SIG-M5 treated with dmso at 0.1 percent for 504 hours (cell line): Measurements from ENCODE around the gene GREB1.
A peak's percentile ranks its signal among the peaks of the same experiment; 100 is the strongest.

Experiments
- DNase-seq: peaks from one replicate; lab custom pipeline; 2025; ENCODE audit not compliant: unreplicated experiment; lab: John Stamatoyannopoulos, UW

The GREB1 gene

DNA sequence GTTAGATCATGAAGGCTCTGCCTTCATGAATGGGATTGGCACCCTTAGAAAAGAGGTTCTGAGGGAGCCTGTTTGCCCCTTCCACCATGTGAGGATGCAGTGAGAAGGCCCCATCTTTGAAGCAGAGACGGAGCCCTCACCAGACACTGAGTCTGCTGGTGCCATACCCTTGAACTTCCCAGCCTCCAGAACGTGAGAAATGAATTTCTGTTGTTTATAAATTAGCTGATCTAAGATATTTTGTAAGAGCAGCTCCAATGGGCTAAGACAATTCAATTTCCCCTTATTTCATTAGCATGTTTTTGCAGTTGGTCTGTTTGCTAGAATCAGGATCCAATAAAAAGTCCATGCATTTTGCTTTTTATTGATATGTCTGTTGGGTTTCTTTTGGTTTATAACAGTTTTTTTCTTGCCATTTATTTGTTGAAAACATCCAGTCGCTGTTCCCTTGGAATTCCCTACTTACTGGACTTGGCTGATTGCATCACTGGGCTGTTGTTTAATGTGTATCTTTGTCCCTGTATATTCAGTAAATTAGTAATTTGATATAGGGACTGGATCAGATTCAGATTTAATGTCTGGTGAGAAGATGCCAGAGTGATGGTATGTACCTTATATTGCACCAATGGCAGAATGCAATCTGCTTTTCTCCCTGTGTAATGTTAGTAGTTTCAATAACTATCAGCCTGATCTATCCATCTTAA, 24.0 kb upstream of the GREB1 start:
- no peak for DNase-seq

DNA sequence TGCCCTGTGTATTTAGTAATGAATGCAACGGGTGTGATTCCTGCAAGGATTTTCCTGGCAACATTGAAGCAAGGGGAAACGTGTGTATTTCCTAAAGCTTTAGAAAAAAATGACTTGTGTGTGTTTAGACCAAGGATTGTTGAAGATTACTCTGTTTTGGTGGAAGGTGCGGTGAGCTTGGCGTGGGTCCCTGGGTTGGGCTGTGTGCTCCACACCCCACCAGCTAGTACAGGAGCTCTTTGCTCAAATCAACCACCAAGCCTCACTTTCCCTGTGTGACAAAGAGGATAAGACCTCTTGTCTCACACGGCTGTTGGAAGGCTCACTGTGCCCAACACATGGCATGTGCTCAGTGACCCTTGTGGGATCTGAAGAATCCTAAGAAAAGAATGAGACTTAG, 21.4 kb upstream of the GREB1 start:
- DNase-seq, result no peak

DNA sequence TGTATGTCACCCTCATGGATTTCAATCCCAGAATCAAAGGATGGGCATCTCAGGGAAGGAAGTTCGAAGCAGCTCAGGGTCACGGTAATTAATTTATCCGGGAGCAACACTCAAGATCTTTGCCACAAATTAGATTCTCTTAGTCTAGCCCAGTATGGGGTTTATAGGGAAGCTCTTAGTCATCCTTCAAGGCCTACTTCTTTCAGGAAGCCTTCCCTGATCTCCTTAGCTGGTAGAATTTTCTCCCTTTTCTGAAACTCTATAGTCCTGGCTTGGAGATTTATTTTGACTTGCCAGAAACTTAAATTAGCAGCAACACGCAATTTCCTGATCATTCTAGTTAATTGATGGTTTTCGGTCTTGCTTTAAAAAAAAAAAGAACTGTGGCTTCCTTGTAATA, 20.5 kb upstream of the GREB1 start:
- no peak for DNase-seq

DNA sequence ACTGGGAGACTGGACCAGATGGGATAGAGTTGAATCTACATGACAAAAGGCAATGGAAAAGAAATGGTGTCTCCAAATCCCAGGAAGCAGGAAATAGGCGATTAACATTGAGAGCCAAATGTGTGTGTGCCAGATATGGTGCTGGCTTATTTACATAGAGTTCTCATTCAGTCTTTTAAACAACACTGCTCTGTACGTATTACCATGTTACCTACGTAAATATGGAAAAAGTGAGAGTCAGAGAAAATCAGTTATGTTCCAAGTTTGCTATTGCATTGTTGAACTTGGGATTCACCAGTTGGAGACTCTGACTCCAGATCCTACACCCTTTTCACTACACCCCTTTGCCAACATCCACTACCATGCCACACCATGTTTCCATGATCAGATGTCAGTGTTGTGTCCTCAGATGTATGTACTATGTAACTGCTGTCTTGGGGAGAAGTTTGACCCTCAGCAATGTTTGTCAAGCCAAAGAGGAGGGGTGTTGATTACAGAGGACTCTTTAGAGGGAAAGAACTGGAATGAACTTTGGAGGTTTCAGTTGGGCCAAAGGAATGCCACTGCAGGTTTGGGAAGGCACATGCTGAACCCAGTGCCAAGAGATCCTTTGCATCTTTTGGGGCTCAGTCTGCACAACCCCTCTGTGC, 19.6 kb upstream of the GREB1 start:
- no peak for DNase-seq

DNA sequence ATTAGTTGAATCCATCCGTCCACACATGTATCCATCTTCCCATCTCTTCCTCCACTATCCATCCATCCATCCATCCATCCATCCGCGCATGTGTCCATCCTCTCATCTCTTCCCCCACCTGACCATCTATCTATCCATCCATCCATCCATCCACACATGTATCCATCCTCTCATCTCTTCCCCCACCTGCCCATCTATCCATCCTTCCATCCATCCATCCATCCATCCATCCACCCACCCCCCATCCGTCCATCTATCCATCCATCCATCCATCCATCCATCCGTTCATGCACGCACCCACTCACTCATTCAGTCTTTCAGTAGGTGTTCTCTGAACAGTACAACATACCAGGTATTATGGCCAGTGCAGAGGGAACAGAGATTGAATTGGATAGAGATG, 18.9 kb upstream of the GREB1 start:
- no peak for DNase-seq

DNA sequence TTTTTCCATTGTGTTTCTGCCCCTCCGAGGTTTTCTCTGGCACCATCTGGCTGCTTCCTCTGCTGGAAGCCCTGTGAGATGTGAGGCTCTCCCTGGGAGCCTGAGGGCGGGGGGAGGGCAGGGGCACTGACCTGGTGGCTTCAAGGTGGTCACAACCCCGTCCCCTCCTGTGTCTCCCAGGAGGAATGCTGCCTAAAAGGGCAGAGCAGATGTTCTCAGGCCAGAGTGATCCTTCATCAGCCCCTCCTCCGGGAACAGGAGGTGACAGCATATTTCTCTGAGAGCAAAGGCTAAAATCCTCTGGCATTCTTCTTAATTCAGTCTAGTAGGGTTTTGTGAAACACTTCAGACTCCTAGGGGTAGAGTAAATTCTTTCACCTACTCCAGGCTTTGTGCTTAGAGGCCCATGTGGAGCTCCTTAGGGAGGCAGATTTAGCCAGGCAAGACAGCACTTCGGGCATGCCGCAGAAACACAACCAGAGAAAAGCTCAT, 18.3 kb upstream of the GREB1 start:
- DNase-seq, result no peak

DNA sequence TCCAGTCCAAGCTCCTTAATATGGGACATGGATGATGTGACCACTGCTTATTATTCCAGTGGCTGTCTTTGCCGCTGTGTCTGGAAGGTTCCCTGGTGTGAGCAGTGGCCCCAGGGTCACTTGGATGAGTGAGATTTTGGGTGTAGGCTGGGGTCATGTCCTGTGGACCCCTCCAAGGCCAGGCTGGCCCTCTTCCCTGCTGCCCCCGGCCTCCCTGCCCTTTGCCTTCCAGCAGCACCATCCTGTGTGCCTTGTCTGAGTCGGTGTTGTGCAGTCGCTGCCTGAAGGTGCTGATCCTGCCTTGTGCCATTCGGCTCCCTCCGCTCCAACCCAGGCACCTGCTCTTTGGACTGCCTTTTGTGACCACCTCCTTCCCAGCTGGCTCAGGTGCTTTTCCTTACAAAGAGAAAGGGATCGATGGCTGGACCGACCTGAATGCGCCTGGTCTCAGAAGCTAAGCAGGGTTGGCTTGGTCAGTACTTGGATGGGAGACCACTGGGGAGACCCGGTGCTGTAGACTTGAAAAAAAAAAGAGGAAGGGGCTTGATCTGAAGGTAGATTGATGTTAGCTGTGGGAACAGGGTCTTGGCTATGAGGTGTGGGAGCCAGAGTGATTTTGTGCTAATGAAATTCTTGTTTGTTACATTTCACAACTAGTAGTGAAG, 16.7 kb upstream of the GREB1 start:
- no peak for DNase-seq

DNA sequence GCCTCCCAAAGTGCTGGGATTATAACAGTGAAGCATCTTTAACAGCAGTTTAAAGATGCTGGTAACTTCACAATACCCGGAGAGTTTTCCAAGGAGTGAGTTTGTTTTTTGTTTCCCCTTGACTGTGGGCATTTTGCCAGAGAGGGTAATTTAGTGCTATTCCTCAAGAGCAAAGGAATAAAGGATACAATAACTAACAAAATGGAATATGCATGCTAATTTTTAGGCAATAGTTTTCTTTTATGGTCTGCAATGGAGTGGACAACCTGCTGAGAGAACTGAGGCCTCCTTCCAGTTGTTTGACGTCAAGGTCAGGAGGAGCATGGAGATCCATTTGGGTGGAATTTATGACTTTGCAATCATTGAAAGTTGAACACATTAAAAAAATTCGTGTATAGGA, 15.9 kb upstream of the GREB1 start:
- no peak for DNase-seq

DNA sequence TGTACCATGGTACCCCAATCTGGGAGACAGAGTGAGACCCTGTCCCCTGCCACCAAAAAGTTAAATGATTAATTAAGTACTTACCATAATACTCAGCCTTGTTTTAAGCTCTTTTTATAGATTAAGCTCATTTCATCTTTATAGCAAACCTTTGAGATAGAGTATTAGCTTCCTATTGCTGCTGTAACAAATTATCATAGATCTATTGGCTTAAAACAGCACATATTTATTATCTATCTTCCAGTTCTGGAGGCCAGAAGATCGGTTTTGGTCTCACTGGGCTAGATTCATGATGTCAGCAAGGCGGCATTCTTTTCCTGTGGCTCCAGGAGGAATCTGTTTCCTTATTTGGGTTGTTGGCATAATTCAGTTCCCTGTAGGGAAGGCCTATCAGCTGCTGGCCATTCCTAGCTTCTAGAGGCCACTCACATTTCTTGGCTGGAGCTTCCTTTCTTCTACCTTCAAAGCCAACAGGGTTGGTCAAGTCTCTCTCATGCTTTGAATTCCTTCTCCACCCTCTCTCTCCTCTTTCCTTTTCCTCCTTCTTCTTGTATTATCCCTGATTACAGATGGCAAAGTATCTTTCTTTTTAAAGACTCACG, 13.7 kb upstream of the GREB1 start:
- no peak for DNase-seq

DNA sequence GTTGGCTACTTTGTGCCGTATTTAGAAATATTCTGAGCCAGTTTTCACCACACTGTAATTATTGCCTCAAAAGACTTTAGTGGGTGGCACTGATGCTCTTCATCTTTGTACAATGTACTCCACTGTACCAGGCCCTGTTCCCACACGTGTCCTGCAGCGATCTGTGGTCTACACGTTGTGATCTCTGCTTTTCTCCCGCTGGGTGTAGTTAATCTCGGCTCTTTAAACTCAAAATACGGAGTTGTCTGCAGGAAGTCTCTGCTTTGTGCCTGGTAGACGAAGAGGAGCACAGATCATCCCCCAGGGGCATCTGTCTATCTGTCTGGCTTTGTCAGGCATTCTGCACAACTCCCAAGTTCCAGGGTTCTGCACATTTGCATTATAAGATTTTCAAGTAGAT, 12.1 kb upstream of the GREB1 start:
- no peak for DNase-seq

DNA sequence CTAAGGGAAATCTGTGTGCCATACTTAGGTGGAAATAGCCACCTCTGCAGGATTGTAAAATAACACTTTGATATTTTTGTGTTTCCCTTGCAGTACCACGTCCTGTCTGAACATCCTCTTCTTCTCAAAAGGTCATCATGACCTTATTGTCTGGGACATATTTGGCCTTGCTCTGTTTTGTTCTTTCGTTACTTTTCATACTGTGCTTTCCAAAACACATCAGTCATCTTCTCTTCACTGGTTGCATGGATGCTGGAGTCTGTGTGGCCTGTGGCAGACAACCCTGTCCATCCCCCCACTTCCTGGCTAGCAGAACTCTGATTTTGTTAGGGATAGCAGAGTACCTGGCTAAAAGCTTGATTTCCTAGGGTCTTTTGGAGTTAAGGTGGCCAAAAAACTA, 9.4 kb upstream of the GREB1 start:
- DNase-seq, result no peak

DNA sequence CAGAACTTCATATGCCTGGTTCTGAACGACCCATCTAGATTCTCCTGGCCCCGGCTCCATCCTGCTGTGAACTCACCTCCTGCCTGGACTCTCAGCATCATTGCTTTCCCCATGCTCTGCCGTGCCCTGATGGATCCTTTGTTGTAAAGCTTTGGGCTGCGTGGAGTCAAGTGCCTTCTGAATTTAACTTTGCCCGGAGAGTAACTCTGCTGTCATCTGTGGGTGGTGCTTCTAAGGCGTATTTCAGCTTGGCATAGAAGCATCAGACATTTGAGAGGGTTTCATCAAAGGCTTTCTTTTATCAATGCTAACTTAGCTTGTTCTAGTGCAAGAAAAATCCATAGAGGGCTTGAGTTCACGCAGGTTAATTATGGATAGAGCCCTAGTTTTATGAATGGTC, 8.1 kb upstream of the GREB1 start:
- DNase-seq, result no peak

DNA sequence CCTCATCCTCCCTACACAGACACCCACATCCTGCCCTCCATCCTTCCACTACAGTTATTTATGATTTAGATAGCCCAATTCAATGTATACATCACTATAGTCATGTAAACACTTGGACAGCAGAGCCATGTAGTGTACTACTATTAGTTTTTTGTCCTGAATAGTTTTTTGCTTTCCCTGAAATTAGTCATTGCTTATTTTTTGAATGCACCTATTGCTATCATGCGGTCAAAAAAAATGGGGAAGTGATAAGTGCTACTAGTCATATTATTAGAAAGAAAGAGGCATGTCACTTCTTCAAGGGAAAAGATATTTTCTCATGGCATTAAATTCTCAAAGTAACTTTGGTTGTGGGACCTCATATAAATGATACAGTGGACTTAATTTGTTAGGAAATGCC, 6.8 kb upstream of the GREB1 start:
- DNase-seq, result peak; percentile 39

DNA sequence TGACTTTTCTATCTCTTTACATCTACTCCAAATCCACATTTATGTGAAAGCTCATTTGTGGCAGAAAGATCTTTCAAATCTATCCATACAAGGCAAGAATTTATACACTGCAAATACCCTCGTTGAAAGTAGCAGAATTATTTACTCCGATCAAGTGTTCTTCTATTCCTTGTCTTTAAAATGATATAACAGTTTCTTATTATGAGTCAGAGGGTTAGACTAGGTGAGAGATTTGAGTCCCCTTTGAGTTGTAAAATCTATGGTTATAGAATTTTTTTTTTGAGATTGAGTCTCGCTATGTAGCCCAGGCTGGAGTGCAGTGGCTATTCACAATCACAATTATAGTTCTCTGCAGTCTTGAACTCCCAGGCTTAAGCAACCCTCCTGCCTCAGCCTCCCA, 5.6 kb upstream of the GREB1 start:
- no peak for DNase-seq

DNA sequence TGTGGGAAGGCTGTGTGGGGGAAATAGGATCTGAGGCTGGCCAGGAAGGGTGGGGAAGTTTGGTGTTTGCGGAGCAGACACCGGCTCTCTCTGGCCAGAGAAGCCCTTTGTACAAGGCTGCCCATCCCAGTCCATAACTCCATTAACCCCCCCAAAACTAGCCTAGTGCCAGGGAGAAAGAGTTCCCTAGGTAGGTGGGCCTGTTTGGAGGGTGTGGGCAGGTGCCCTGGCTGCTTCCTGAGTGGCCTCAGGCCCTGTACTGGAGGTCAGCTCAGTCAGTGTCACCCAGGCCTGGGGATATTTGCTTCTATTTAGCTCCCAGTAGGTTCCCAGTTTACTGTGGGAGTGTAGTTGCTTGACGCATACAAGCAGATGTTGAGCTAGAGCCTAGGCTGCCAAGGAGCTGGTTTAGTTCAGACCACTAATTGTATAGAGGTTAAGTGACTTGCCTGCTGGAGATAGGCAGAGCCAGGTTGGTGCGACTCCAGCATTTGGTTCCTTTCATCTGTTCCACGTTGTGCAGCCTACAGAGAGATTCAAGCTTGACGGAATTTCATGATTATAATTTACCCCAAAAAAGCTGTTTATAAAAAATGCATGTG, 2.9 kb upstream of the GREB1 start:
- no peak for DNase-seq

DNA sequence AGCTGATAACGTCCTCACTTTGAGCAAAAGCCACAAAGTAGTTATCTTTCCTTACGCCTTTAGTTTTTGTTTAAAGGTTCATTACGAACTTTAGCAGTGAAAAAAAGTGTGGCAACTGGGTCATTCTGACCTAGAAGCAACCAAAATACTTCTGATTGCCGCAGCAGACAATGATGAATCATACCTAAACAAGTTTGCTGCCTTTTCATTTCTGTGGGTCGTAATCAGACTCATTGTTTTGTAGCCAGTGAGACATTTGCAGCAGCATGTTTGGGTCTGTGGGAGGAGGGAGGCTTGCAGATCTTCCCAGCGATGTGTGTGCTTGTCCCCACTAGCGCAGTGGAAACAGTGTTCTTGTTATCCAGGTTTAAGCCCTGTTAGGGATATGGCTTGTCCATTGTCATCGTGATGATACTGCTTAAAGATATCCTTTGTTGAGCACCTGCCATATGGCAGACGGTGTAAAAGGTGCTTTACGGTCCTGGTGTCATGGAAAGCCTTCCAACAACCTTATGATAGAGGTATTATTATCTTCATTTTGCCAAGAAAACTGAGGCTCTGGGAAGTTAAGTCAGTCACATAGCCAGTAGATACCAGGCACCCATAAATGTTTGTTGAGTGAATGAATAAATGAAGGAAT, 1.3 kb upstream of the GREB1 start:
- DNase-seq, result no peak

DNA sequence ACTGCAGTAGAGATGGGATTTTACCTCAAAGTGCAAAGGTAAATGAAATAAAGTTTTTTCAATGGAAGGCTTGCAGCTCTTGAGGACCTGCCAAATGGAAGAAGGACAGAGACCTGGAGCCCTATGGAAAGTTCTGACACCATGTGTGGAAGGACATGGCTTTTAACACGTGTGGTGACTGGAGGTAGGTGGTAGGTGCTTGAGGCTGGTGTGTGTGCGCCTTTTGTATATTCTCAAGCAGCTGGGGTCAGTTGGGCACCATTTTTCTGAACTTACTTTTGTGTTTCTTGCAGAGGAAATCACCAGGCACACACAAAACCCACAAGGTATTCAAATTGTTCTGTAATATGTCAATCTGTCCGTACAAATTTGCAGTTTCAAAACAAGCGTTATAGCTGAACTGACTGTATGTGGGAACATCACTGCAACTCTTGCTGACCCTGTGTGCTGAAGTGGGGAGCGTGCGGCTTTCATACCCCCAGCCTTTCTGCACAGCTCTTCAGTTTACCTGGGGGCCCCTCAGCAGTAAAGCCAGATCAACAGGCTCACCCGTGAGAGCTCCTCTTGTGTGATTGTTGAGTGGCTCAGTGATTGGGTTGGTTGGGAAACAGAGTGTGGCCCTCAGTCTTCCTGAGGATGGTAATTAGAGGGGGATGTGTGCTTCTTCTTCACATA, 363 bp downstream of the GREB1 start:
- DNase-seq, result no peak

DNA sequence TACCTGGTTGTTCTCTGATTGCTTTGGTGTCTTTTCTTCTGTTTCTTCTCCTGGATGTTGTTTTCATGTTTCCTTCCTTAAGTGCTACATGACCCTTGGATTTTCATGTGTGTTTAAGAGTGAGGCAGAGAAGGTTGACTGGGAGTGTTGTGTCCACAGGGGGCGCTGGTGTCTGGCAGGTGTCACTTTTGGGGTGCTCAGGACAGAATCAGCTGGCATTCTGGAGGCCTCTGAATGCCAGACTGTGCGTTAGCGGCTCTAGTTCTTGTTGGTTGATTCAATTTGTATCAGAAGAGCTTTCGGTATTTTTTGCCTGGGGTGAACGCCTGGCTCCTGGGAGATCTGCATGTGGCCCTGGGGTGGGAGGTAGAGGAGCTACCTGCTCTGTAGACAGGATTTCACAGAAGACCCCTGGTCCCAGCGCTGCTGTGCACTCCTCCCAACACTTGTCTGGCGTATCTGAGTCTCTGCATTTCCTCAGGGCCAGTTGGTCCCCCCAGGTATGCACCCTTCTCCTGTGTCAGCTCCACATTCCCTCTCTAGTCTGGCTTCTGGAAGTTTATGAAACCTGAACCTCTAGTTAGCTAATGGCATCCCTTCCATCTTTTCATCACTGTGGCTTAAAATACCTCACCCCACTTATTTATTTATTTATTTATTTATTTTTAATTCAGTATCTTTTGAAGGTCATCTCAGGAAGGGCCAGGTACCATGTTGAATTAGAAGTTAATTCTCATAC, 1.1 kb downstream of the GREB1 start:
- no peak for DNase-seq

DNA sequence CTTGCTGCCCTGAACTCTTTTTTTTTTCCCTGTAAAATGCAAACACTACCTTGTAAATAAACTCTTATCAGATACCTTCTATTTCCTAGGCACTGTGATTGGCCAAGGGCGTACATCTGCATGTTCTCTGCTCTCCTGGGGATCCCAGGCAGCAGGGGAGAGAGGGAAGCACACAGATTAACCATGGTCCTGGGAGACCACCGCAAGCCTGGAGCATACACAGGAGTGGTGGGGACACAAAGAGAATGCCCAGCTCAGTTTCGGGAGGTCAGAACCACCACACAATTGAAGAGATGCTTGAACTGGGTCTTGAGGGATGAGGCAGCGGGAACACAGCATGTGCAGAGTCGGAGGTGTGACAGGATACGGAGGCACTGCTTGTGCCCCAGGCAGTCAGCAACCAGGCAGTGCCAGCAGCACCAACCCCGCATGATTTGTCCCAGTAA, 2.1 kb downstream of the GREB1 start:
- DNase-seq, result no peak

DNA sequence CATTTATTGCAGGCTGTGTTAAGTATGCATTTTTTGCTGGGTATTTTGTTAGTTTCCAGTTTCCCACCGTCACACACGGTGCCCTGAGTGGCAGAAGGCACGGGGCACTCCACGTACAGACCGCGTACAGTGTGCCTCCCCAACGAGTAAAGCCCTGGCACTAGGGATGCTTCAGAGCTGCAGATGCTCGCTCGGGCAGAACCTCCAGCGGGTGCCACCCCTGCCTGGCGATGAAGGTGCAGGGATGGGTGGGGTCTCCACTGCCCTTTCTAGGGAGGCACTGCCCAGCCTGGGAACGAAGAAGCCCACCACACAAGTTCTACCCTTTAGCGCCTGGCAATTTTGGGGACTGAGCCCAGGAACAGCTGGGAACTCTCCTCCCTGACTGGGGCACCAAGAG, 4.1 kb downstream of the GREB1 start:
- DNase-seq, result no peak
